CD4-positive, alpha-beta T cell treated with Interleukin-17A for 1 hour (primary cell): Measurements from ENCODE around the gene PDGFD.

Experiments
- DNase-seq: peaks from one replicate; pipeline ENCODE4 v3.0.0-alpha.2; 2020

PDGFD gene

DNA sequence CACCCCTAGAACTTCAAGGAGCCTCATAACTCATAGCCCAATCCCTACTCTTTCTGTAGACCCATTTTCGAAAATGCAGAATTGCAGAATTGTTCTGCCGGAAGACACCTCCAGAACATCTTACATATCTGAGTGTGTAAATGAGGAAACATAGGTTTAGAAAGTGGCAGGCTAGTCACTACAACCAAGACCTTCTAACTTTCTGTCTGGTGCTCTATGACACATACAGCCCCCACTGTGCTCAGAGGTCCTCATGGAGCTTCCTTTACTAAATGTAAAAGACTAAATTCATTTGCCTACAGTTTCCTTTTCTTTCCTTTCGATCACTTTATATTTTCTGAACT lies 259.7 kb downstream of the PDGFD start:
- no peak for DNase-seq

- DNase-seq = no peak
These were observed 260.2 kb downstream of the PDGFD start for GRCh38 chr11:103903621-103904323.

DNA sequence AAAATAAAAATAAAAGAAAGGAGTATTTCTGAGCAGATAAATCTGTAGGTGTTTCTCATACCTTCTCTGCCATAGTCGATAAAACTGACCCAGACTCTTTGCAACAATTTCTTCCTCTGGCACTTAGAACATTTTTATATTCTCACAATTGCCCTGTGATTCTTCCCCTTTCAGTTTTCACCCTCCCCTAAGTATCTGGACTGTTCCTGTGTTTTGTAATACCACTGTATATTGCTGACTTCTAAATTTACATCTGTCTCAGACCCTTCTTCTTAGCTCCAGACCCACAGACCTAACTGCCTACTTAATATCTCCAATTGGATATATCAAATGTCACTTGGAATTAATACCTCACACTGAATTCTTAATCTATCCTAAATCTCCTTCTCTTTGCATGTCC lies 261.0 kb downstream of the PDGFD start:
- no peak for DNase-seq

GRCh38 chr11:103901656-103902055 lies 262.3 kb downstream of the PDGFD start:
- no peak for DNase-seq

GRCh38 chr11:103898577-103899336 lies 265.2 kb downstream of the PDGFD start:
- DNase-seq = no peak

GRCh38 chr11:103898065-103898464 lies 265.9 kb downstream of the PDGFD start:
- DNase-seq = no peak

DNA sequence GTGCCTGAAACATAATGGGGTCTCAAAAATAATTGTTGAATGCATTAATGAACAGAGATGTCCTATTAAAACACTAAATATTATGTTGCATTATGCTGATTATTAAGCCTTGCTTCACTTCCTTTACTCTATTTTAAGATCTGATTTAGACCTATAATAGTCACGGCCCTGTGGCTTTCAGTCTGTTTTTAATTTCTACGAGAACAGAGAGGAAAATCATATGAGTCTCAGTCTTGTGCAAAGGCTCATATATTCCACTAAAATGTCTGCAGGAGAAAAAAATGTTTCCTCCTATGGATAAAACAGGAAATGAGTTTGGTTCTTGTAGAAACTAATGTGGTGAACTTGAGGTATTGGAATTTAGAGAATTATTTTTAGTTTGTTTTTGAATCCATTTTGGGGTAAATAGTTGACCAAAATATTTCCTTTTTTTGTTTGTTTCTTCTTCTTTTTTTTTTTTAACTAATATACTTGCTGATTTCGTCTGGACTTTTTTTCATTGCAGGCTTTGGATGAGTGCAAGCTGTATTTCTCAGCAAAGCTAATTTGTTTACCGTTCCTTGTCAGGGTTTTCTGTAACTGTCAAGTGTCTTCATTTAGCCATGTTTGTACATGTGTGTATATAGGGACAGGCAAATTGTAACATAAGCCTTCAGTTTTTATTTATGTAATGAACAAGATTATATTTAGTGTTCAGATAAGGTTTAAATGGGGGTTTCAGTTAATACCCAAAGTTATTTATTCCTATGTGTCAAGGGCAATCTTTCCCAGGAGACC lies 266.6 kb downstream of the PDGFD start:
- DNase-seq = no peak

DNA sequence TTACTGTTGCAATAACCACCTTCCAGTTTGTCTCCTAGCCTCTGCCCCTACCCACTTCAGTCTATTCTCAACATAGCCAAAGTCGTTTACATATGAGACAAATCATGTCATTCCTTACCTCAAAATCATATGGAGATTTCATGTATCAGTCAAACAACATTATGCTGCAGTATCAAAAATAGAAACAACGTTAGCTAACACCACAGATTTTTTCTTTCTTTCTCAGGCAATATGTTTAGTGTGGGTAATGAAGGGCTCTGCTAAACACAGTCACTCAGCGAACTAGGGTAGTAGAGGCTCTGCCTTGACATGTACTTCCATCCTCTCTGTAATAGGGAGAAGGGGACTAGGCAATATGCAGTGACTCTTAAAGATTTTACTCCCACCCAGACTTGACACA lies 268.8 kb downstream of the PDGFD start:
- no peak for DNase-seq

DNA sequence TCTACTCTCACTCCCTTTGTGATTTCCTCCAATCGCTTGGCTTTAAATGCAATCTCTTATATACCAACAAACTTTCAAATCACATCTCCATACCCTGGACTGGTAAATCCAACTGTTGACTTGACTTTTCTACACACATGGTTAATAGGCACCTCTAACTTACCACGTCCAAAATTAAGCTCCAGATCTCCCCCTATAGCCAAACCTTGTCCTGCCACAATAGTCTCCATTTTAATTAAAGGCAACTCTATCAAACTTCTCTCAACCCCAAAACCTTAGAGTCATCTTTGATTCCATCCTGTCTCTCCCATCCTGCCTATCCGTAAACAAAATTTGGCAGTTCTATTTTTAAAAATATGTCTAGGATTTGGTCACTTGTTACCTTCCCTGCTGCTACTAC lies 269.3 kb downstream of the PDGFD start:
- DNase-seq = no peak

DNA sequence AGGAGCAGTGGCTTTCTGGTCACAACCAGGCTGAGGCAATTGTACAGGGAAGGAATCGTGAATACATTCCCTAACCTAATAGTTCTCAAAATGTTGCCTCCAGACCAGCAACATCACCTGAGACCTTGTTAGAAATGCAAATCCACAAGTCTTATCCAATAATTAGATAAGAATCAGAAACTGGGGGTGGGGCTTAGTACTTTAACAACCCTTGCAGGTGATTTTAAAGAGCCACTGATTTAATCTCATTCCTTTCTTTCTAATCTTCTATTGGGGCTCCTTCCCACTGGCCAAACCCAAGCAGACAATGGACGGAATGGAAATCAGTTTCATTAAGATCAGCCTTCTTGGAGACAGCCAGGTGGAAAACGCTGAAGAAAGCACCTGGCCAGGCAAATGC lies 269.9 kb downstream of the PDGFD start:
- DNase-seq = no peak

GRCh38 chr11:103893371-103893770 lies 270.6 kb downstream of the PDGFD start:
- no peak for DNase-seq

- DNase-seq = no peak
These were observed 271.3 kb downstream of the PDGFD start for GRCh38 chr11:103892603-103893002.

- no peak for DNase-seq
These were observed 273.3 kb downstream of the PDGFD start for GRCh38 chr11:103890654-103891053.

DNA sequence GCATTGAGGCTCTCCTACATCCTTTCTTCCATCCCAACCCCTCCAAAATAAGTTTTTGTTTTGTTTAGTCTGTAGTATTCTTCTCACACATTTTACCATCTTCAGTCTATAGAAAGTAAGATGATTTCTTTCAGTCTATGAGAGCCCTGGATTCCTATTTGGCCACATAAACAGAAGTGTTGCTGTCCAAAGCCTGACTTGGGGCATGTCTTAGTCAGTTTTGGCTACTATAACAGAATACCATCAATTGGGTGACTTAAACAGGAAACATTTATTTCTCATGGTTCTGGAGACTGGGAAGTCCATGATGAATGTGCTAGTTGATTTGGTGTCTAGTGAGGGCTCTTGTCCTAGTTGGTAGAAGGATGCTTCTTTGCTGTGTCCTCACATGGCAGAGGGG lies 274.3 kb downstream of the PDGFD start:
- DNase-seq = no peak

DNA sequence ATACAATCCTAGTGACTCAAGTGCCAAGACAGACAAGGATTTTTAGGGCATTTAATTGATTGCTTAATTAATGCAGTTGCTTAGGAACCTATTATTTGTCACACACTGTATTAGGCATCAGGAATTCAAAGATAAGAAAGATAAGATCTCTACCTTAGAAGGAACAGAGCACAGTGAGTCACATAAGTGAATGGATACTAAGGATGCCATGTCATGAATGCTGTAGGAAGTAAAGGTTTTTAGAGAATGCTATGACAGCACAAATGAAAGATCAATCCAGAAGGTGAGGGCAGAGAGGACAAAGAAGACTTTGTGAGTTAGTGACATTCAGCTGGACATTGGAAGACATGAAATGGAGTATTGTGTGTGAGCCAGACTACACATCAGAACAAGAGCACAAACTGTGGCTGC lies 275.4 kb downstream of the PDGFD start:
- no peak for DNase-seq

DNA sequence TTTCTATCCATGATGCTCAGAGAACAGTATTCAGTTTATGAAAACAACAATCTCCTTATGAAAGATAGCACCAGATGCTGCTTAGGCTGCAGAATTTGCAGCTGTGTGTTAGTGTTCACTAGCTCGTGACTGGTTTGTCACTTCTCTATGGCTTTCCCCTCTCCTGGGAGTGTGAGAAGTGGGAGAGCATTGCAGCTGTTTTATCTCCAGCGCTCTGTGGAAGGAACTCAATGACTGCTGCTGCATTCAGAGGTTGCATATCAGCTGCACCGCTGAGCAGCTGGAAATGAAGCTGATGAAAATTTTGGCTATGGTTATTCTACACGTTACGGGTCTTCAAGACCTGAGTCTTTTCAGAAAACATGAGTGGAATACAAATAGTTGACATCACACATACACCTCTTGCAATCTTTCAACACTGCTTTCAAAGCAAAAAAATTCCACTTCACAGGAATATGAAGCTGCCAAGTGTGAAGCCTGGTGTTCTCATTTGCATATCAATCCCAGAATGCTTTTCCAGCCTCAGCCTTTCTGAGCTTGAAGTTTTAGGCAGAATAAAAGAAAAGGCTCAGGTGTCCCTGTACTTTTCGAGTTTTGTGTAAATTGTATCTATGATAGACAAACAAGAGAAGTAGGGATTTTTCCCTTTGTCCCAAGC lies 276.8 kb downstream of the PDGFD start:
- no peak for DNase-seq

- DNase-seq = no peak
These were observed 280.1 kb downstream of the PDGFD start for GRCh38 chr11:103883856-103884255.

- no peak for DNase-seq
These were observed 280.7 kb downstream of the PDGFD start for GRCh38 chr11:103883291-103883690.

DNA sequence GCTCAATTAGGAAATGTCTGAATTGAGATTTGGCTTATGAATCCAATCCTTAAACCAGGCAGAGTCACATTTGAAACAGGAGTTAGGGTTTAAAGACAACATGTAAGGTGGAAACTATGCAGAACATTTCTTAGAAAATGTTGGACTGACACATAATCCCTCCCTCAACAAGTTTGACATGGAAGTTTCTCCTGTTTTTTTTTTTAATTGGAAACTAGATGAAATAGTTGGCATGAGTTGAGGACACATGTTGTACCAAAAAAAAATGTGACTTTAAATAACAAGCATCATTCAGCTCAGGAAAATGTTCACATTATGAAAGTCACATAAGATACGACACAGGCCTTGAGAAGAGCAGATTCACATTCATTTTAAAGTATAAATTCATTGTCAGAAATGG lies 282.4 kb downstream of the PDGFD start:
- DNase-seq = no peak

DNA sequence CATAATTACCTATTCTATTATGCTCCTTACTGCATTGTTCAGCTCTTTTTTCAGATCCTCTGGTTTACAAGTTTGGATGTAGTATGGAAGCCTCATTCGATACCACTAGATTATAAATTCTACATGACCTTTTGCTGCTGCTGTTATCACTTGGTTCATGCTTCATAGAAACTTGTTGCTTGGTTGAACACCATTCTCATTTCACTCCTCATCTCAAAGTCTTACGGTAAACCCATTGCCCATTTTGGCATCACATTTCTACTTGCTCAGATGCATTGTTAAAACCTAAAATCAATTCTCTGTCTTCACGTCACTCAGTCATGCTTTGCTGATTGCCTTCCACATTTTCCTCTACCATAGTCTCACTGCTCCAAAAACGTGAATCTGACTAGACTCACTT lies 283.0 kb downstream of the PDGFD start:
- no peak for DNase-seq

GRCh38 chr11:103878646-103879045 lies 285.3 kb downstream of the PDGFD start:
- no peak for DNase-seq

GRCh38 chr11:103877221-103877620 lies 286.7 kb downstream of the PDGFD start:
- DNase-seq = no peak

GRCh38 chr11:103875855-103876510 lies 288.0 kb downstream of the PDGFD start:
- DNase-seq = no peak
